HG03520 (cell line): ENCODE data around the gene TIMM10B.

Experiments
- ATAC-seq: cut with Tn5 transposase; IDR thresholded peaks from one replicate; pipeline ENCODE4 v1.9.1; 2021; ENCODE audit warnings: mild to moderate bottlenecking, moderate library complexity; ENCODE audit not compliant: unreplicated experiment

The TIMM10B gene

GRCh38 chr11:6481012-6481923 lies at the start of gene TIMM10B, which contains the start of gene ARFIP2:
Gene TIMM10B, plus strand, starts transcription at chr11:6481501. Its CDS starts 16 bp downstream, at chr11:6481517.
Gene ARFIP2, minus strand, starts transcription at chr11:6481331. Its CDS starts 910 bp downstream, at chr11:6480421.
- ATAC-seq, result peak; percentile 99

GRCh38 chr11:6431861-6432260 lies 49.4 kb upstream of the TIMM10B start:
- ATAC-seq, result no peak

- ATAC-seq, result peak; percentile 42
Measured at GRCh38 chr11:6433998-6434660, 47.2 kb upstream of the TIMM10B start.

- no peak for ATAC-seq
Measured at GRCh38 chr11:6437423-6437822, 43.9 kb upstream of the TIMM10B start.

GRCh38 chr11:6437993-6438392 lies 43.3 kb upstream of the TIMM10B start:
- ATAC-seq, result no peak

- no peak for ATAC-seq
Measured at GRCh38 chr11:6438979-6439571, 42.2 kb upstream of the TIMM10B start.

GRCh38 chr11:6440906-6441358 lies 40.4 kb upstream of the TIMM10B start, which contains the start of gene HPX:
Gene HPX, minus strand, starts transcription at chr11:6440987. Its CDS starts 24 bp downstream, at chr11:6440963.
- no peak for ATAC-seq

GRCh38 chr11:6442441-6442840 lies 38.9 kb upstream of the TIMM10B start:
- no peak for ATAC-seq

- peak; percentile 76 for ATAC-seq
Measured at GRCh38 chr11:6443269-6444003, 37.9 kb upstream of the TIMM10B start.

GRCh38 chr11:6448574-6448973 lies 32.7 kb upstream of the TIMM10B start:
- no peak for ATAC-seq

GRCh38 chr11:6452219-6452618 lies 29.1 kb upstream of the TIMM10B start:
- no peak for ATAC-seq

- ATAC-seq, result no peak
Measured at GRCh38 chr11:6453152-6453551, 28.1 kb upstream of the TIMM10B start.

GRCh38 chr11:6455070-6455469 lies 26.2 kb upstream of the TIMM10B start:
- ATAC-seq, result no peak

GRCh38 chr11:6456361-6457073 lies 24.8 kb upstream of the TIMM10B start:
- no peak for ATAC-seq

- ATAC-seq, result no peak
Measured at GRCh38 chr11:6457581-6458320, 23.6 kb upstream of the TIMM10B start.

- no peak for ATAC-seq
Measured at GRCh38 chr11:6458352-6459098, 22.8 kb upstream of the TIMM10B start.

- no peak for ATAC-seq
Measured at GRCh38 chr11:6459099-6459450, 22.2 kb upstream of the TIMM10B start.

- ATAC-seq, result no peak
Measured at GRCh38 chr11:6468712-6469495, 12.4 kb upstream of the TIMM10B start.
